ENCODE measurements around the gene DIDO1. TPM values are rescaled to one million over a fixed set of nuclear protein-coding genes. Genes with fewer than 3 reads are reported as not detected.

The DIDO1 gene
- polyA plus RNA-seq, 2 of the 4 experiments (the other 2 are of a cell fraction): 12.6 to 14.8 TPM

DNA sequence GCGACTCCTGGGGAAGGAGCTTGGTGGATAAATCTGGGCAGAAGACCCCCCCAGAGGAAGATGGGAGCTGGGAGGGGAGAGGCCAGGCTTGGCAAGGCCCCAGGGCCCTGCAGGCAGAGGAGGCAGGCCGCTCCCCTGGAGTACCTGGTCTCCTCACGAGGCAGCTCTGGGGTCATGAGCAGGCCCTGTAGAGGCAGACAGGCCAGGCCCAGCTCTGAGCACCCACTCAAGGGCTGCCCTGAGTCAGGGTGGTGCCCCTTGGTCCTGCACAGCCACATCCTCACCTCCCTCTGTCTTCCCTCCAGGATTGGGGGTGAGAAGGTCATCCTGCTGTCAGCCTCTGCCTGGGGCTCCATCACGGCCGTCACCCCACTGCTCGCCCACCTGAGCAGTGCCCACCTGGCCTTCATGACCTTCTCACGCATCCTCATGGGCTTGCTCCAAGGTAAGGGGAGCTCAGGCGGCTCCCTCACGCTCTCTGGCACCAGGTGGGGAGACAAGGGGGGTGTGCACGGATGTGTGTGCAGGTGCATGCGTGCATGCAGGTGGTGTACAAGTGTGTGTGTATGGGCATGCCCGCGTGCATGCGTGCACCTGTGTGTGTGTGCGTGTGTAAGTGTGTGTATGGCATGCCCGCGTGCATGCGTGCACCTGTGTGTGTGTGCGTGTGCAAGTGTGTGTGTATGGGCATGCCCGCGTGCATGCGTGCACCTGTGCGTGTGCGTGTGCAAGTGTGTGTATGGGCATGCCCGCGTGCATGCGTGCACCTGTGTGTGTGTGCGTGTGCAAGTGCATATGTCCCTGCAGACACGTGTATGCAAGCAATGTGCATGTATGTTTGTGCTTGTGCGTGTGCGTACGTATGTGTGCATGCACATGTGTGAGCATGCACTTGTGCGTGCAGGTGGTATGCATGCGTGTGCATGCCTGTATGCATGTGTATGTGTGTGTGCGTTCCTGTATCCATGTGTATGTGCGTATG, 31.1 kb upstream of the DIDO1 start:
- POLR2A ChIA-PET: no interaction called here
- no peak for TF ChIP-seq RARB (CRISPR knock-in tag; IDR thresholded peaks at IDR 0.05)
- no peak for TF ChIP-seq GATA3 (IDR thresholded peaks at IDR 0.05; ENCODE audit: borderline replicate concordance)
- no peak for TF ChIP-seq KDM1A (IDR thresholded peaks at IDR 0.05; ENCODE audit: low read depth)
- TF ChIP-seq EHF (CRISPR knock-in tag; IDR thresholded peaks at IDR 0.05): no peak
- TF ChIP-seq NPAS2 (CRISPR knock-in tag; IDR thresholded peaks at IDR 0.05; ENCODE audit: borderline replicate concordance): no peak
- TF ChIP-seq SREBF2 (IDR thresholded peaks at IDR 0.05): no peak
- TF ChIP-seq, protein P1, sequence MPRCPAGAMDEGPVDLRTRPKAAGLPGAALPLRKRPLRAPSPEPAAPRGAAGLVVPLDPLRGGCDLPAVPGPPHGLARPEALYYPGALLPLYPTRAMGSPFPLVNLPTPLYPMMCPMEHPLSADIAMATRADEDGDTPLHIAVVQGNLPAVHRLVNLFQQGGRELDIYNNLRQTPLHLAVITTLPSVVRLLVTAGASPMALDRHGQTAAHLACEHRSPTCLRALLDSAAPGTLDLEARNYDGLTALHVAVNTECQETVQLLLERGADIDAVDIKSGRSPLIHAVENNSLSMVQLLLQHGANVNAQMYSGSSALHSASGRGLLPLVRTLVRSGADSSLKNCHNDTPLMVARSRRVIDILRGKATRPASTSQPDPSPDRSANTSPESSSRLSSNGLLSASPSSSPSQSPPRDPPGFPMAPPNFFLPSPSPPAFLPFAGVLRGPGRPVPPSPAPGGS (IDR thresholded peaks at IDR 0.05): no peak
- no peak for TF ChIP-seq EP300 (IDR thresholded peaks at IDR 0.05)
- no peak for TF ChIP-seq FOSL2 (IDR thresholded peaks at IDR 0.05)
- no peak for TF ChIP-seq FOSL2 (CRISPR knock-in tag; IDR thresholded peaks at IDR 0.05)
- no peak for TF ChIP-seq ZNF302 (CRISPR knock-in tag; IDR thresholded peaks at IDR 0.05)
- no peak for TF ChIP-seq REST (IDR thresholded peaks at IDR 0.05)
- no peak for TF ChIP-seq CHD4 (IDR thresholded peaks at IDR 0.05; ENCODE audit: borderline replicate concordance)
- TF ChIP-seq POLR2A (IDR thresholded peaks at IDR 0.05; ENCODE audit: low read length): no peak
- no peak for TF ChIP-seq ZFP36 (IDR thresholded peaks at IDR 0.05; ENCODE audit: borderline replicate concordance, partially characterized antibody)
- no peak for TF ChIP-seq NR3C1 (IDR thresholded peaks at IDR 0.05)
- TF ChIP-seq CHD2 (IDR thresholded peaks at IDR 0.05; ENCODE audit: low read length, partially characterized antibody): no peak
- TF ChIP-seq ATOH8 (CRISPR knock-in tag; IDR thresholded peaks at IDR 0.05; ENCODE audit: low read depth): no peak
- TF ChIP-seq HES2 (IDR thresholded peaks at IDR 0.05): no peak
- no peak for TF ChIP-seq TFCP2L1 (CRISPR knock-in tag; IDR thresholded peaks at IDR 0.05)
- Histone ChIP-seq H3K9me3 (no peaks in the 10 kb centered on the region), H3K4me2 (no peak overlapping the region), H3K4me1 (peaks cover 9% of the 10 kb centered on the region; the same call in 2 of the 3 replicates), H3K27ac (no peak overlapping the region), H3K4me3 (no peak overlapping the region)
- FAIRE-seq (no peak), DNase-seq (ENCODE audit: low read depth in 1 of 2, low spot score in 1 of 2) (no peak), ATAC-seq (no peak)
- CTCF ChIA-PET: no interaction called here
- 87% methylated on average over 34 of the region's 36 CpGs for WGBS (ENCODE audit: missing lambda C conversion rate)

Data from A549 (cell line).